GM13977 (cell line): ENCODE data around the gene CRELD1.

Source experiments
- DNase-seq: peaks from one replicate; pipeline ENCODE4 v3.0.0; 2012; ENCODE audit warnings: low spot score
- CTCF ChIP-seq: IDR thresholded peaks from 2 replicates; pipeline ENCODE4 v1.5.1; 2012; ENCODE audit warnings: mild to moderate bottlenecking, control low read depth; ENCODE audit not compliant: insufficient read depth; ENCODE audit errors: extremely low read depth, missing control alignments
- in situ Hi-C: fragments of 300-500 bp; cut with MboI; formaldehyde crosslinking; loops from one replicate; pipeline ENCODE4 v1.12.0; 2022; ENCODE audit warnings: low sequenced_read_pairs, low pct_unique_long_range_greater_than_20kb, mixed read lengths, inconsistent platforms; ENCODE audit not compliant: unreplicated experiment

The CRELD1 gene

GRCh38 chr3:9903904-9904303, 29.7 kb upstream of the CRELD1 start:
- TF ChIP-seq CTCF: no peak
- in situ Hi-C loops: no loop called here
- DNase-seq: no peak

GRCh38 chr3:9906480-9906879, 27.2 kb upstream of the CRELD1 start:
- TF ChIP-seq CTCF: no peak
- DNase-seq: no peak
- in situ Hi-C loops: no loop called here

GRCh38 chr3:9908286-9908685, 25.3 kb upstream of the CRELD1 start:
- DNase-seq: no peak
- in situ Hi-C loops: no loop called here
- TF ChIP-seq CTCF: no peak

GRCh38 chr3:9909221-9910013, 24.2 kb upstream of the CRELD1 start:
- TF ChIP-seq CTCF: no peak
- in situ Hi-C loops: no loop called here
- no peak for DNase-seq

- DNase-seq: no peak
- TF ChIP-seq CTCF: no peak
- in situ Hi-C loops: no loop called here
These were observed 21.8 kb upstream of the CRELD1 start for GRCh38 chr3:9911863-9912262.

GRCh38 chr3:9912294-9912935, 21.2 kb upstream of the CRELD1 start:
- in situ Hi-C loops: no loop called here
- no peak for DNase-seq
- TF ChIP-seq CTCF: no peak
